Measurements from ENCODE around the gene PRMT7. TPM values are rescaled to one million over a fixed set of nuclear protein-coding genes. Genes with fewer than 3 reads are reported as not detected.

The PRMT7 gene
- total RNA-seq, 1 experiment from 2014 or later, result 49.4 TPM

DNA sequence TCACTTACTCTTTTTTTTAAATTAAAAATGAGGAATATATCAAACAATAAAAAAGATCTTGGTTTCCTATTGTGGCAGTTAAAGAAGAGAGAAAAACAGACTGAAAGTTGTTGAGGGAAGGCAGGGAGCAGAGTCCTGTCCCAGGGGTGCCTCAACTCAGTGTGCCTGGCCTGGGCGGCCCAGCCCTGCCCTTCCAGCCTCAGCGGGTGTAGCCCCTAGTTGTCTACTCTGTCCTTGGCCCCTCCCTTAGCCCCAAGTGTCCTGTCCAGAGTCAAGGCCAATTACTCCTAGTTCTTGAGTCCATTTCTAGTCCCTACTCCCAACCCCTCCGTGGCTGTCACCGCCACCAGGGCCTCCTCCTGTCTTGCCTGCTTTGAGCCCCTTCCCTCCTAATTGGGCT lies 85.0 kb downstream of the PRMT7 start:
- Mint-ChIP-seq H3K4me1 (ENCODE audit: low read depth, unreplicated experiment) (peaks cover 8% of the 10 kb centered on the region), H3K27ac (ENCODE audit: unreplicated experiment) (no peak overlapping the region), H3K9me3 (ENCODE audit: low read depth, unreplicated experiment) (no peaks in the 10 kb centered on the region), H3K4me3 (ENCODE audit: low read depth, unreplicated experiment) (no peak overlapping the region), H3K27me3 (ENCODE audit: unreplicated experiment) (peaks cover 29% of the 10 kb centered on the region), H3K36me3 (ENCODE audit: insufficient read depth, unreplicated experiment) (peaks cover 4% of the 10 kb centered on the region)
- no TSS peak for BruUV-seq (replicated peaks)
- TF ChIP-seq, protein P1, sequence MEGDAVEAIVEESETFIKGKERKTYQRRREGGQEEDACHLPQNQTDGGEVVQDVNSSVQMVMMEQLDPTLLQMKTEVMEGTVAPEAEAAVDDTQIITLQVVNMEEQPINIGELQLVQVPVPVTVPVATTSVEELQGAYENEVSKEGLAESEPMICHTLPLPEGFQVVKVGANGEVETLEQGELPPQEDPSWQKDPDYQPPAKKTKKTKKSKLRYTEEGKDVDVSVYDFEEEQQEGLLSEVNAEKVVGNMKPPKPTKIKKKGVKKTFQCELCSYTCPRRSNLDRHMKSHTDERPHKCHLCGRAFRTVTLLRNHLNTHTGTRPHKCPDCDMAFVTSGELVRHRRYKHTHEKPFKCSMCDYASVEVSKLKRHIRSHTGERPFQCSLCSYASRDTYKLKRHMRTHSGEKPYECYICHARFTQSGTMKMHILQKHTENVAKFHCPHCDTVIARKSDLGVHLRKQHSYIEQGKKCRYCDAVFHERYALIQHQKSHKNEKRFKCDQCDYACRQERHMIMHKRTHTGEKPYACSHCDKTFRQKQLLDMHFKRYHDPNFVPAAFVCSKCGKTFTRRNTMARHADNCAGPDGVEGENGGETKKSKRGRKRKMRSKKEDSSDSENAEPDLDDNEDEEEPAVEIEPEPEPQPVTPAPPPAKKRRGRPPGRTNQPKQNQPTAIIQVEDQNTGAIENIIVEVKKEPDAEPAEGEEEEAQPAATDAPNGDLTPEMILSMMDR (IDR thresholded peaks at IDR 0.05; ENCODE audit: unreplicated experiment), result no peak
- intact Hi-C loops (cut with micrococcal nuclease; ENCODE audit: unreplicated experiment), result loop anchor here (5.0 kb wide), 3 partner anchors 51 to 126 kb away; partner anchors contain the start of gene SMPD3
- DNase-seq, result no peak
- CTCF ChIA-PET, result interaction anchor here (1.0 to 2.2 kb wide), 9 partner anchors 18 to 125 kb away, joined by 3 to 11 read pairs (median 4); partner anchors contain the start of gene SMPD3

DNA sequence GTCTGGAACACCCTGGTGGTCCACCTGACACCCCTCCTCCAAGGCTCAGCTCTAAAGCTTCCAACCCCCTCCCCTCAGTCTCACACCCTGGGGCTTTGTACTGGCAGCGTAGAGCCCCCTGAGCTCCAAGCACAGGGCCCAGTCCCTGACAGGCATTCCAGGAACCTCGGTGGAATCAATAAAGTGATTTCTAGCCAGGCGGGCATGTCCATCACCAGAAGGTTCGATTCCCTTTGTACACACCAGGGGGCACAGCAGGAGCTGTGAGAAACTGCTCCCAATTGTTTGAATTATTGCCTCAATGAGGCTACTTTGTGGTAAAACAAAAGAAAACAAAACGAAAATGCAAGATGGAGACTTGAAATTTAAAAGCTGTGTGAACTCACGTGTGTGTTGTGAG lies 85.7 kb downstream of the PRMT7 start:
- intact Hi-C loops (cut with micrococcal nuclease; ENCODE audit: unreplicated experiment), result loop anchor here (5.0 kb wide), 3 partner anchors 51 to 126 kb away; partner anchors contain the start of gene SMPD3
- CTCF ChIA-PET, result interaction anchor here (0.6 to 2.2 kb wide), 10 partner anchors 19 to 460 kb away, joined by 3 to 11 read pairs (median 4); partner anchors contain the start of genes PSMB10 and SMPD3

DNA sequence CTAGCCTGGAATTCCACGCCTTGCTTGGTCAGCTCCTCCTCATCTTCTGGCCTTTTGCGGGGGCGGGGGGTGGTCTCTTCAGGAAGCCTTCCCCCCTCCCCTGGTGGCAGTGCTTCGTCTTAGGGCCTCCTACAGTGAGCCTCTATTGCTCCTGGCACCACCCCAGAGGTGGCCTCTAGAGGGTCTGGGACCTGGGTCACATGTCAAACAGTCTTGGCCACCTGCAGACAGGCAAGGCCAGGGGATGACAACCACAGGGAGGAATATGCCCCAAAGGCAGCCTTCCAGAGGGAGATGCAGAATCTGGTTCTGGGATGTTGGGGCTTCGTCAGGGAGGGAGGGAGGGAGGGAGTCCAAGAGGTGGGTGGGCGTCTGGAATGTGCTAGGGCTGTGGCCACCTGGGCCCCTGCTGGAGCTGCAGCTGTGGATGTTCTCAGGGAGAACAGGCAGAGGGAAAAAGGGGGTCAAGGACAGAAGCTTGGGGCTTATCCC lies 86.9 kb downstream of the PRMT7 start:
- Mint-ChIP-seq H3K9me3 (ENCODE audit: low read depth, unreplicated experiment) (no peaks in the 10 kb centered on the region), H3K27me3 (ENCODE audit: unreplicated experiment) (peaks cover 31% of the 10 kb centered on the region), H3K36me3 (ENCODE audit: insufficient read depth, unreplicated experiment) (peaks cover 4% of the 10 kb centered on the region), H3K4me3 (ENCODE audit: low read depth, unreplicated experiment) (no peak overlapping the region), H3K4me1 (ENCODE audit: low read depth, unreplicated experiment) (peaks cover 14% of the 10 kb centered on the region), H3K27ac (ENCODE audit: unreplicated experiment) (no peak overlapping the region)
- intact Hi-C loops (cut with micrococcal nuclease; ENCODE audit: unreplicated experiment), result loop anchor here (5.0 kb wide), 3 partner anchors 50 to 125 kb away; partner anchors contain the start of gene SMPD3
- CTCF ChIA-PET, result no interaction called here
- BruUV-seq (replicated peaks), result no TSS peak
- TF ChIP-seq, protein P1 (IDR thresholded peaks at IDR 0.05; ENCODE audit: unreplicated experiment), result no peak
- no peak for DNase-seq

More for the DNA sequence above, 85.7 kb downstream of the PRMT7 start:
- H3K4me1 Mint-ChIP-seq (ENCODE audit: low read depth, unreplicated experiment), result peaks cover 8% of the 10 kb centered on the region
- DNase-seq, result peak; percentile 83
- no peaks in the 10 kb centered on the region for H3K9me3 Mint-ChIP-seq (ENCODE audit: low read depth, unreplicated experiment)
- peaks cover 4% of the 10 kb centered on the region for H3K36me3 Mint-ChIP-seq (ENCODE audit: insufficient read depth, unreplicated experiment)
- TF ChIP-seq, protein P1 (IDR thresholded peaks at IDR 0.05; ENCODE audit: unreplicated experiment), result peak; percentile 83
- H3K4me3 Mint-ChIP-seq (ENCODE audit: low read depth, unreplicated experiment), result no peak overlapping the region
- BruUV-seq (replicated peaks), result no TSS peak
- peaks cover 29% of the 10 kb centered on the region for H3K27me3 Mint-ChIP-seq (ENCODE audit: unreplicated experiment)
- peak overlapping the region; percentile 37 for H3K27ac Mint-ChIP-seq (ENCODE audit: unreplicated experiment)

DNA sequence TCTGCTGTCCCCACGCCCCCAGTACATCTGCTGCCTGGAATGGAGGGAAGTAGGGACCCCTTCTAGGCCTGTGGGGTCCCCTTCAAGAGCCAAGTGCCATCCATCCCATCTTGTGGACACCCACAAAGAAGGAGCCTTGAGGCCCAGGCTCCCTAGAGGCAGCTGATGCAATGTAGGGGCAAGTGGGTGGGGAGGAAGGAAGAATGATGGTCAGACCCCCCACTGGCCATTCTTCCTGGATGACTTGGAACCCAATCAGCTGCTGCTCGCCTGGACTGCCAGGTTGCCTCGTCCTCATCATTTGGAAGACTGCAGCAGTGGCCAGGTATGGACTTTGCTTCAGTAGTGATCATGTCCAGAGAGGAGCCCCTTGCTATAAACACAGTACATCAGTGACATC lies 88.6 kb downstream of the PRMT7 start:
- Mint-ChIP-seq H3K27me3 (ENCODE audit: unreplicated experiment) (peaks cover 31% of the 10 kb centered on the region), H3K9me3 (ENCODE audit: low read depth, unreplicated experiment) (no peaks in the 10 kb centered on the region), H3K36me3 (ENCODE audit: insufficient read depth, unreplicated experiment) (peaks cover 4% of the 10 kb centered on the region), H3K4me3 (ENCODE audit: low read depth, unreplicated experiment) (no peak overlapping the region), H3K4me1 (ENCODE audit: low read depth, unreplicated experiment) (peaks cover 14% of the 10 kb centered on the region), H3K27ac (ENCODE audit: unreplicated experiment) (no peak overlapping the region)
- no peak for DNase-seq
- TF ChIP-seq, protein P1 (IDR thresholded peaks at IDR 0.05; ENCODE audit: unreplicated experiment), result no peak
- no TSS peak for BruUV-seq (replicated peaks)
- intact Hi-C loops (cut with micrococcal nuclease; ENCODE audit: unreplicated experiment), result loop anchor here (5.0 kb wide), 3 partner anchors 48 to 123 kb away; partner anchors contain the start of gene SMPD3
- CTCF ChIA-PET, result interaction anchor here (0.6 to 1.2 kb wide), 2 partner anchors 111 to 355 kb away, joined by 3 read pairs; no protein-coding TSS in a partner anchor

Measured in Calu3 (cell line).